ENCODE results near the gene GRID1.
A peak's percentile ranks its signal among the peaks of the same experiment; 100 is the strongest.

Gene GRID1

DNA sequence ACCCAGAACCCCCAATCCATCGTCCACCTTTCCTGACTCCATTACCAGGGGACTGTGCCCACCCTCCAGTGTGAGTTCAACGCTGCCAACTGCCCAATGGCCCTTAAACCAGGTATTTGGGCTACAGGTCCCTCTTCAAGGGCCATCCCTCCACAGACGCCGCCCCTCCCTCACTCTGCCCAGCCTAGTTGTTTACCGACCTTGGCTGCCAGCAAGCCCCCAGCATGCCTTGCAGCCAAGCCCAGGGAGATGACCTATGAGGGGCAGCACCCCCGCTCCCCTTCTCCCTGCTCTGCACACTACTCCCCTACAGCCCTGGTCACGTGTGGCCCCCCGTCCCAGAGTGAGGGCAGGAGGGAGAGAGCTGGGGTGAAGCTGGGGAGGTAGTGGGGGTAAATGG lies 147.3 kb downstream of the GRID1 start:
- no peak for DNase-seq (ENCODE audit: insufficient read length, low spot score)

GRCh38 chr10:86218842-86219241 lies 147.8 kb downstream of the GRID1 start:
- DNase-seq (ENCODE audit: insufficient read length, low spot score) (no peak), FAIRE-seq (no peak)

More for the DNA sequence above, 147.3 kb downstream of the GRID1 start:
- FAIRE-seq, result no peak

DNA sequence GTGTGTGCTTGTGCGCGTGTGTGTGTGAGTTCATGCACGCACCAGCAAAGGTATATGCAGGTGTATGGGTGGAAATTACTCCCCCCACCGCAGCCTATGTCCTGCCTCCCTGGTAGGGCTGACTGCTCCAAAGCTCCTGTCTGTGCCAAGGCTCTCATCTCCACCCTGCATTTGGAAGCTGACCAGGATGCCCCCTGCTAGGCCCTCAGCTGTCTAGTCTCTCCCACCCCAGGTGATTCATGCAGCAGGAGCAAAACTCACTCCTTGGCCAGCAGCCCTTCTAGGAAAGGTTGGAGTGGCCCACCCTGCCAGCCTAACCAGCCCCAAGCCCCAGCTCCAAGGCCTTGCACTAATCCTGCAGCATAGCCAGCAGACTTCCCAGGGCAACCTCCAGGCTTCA lies 148.4 kb downstream of the GRID1 start:
- no peak for FAIRE-seq
- DNase-seq (ENCODE audit: insufficient read length, low spot score), result no peak

GRCh38 chr10:86217371-86218080 lies 149.1 kb downstream of the GRID1 start:
- FAIRE-seq (no peak), DNase-seq (ENCODE audit: insufficient read length, low spot score) (no peak)

DNA sequence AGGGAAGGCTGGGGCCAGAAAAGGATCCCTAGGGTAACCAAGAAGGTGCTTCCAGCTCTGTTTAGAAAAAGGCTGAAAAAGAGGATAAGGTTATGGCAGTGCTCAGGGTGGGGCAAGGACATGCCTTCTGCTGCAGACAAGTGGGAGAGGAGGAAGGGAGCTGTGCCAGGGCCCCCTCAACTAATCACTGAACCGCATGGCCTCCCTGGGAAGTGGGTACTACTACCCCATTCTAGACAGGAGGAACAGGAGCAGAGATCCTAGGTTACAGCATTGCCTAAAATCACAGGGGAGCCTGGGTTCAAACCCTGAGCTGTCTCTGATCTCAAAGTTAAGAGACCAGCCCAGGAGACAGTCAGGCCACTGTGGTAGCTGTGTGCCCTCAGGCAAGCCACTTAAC lies 149.7 kb downstream of the GRID1 start:
- DNase-seq (ENCODE audit: insufficient read length, low spot score) (no peak), FAIRE-seq (no peak)

GRCh38 chr10:86215712-86216111 lies 150.9 kb downstream of the GRID1 start:
- no peak for FAIRE-seq

DNA sequence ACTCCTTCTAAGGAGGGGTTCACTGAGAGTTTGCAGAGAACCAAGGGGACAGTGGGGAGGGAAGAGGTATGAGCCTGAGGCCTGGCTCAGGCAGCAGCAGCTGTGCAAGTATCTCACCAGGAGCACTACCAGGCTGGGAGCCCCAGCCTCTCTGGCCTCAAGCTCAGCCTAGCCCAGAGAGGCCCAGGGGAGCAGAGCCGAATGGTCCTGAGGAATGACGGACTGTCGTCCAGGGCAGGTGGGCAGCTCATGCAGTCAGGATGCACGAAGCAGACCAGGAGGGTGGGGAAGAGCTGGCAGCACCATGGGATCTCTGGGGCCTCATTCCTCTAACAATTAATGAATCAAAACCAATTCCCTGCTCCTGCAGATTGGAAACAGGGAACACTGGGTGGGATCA lies 151.5 kb downstream of the GRID1 start:
- DNase-seq (ENCODE audit: insufficient read length, low spot score), result no peak
- no peak for FAIRE-seq

More at GRCh38 chr10:86215712-86216111, 150.9 kb downstream of the GRID1 start:
- no peak for DNase-seq (ENCODE audit: insufficient read length, low spot score)

- FAIRE-seq (no peak), DNase-seq (ENCODE audit: insufficient read length, low spot score) (no peak)
These were observed 153.4 kb downstream of the GRID1 start for GRCh38 chr10:86213148-86213547.

- FAIRE-seq (no peak), DNase-seq (ENCODE audit: insufficient read length, low spot score) (no peak)
These were observed 154.2 kb downstream of the GRID1 start for GRCh38 chr10:86212391-86212700.

DNA sequence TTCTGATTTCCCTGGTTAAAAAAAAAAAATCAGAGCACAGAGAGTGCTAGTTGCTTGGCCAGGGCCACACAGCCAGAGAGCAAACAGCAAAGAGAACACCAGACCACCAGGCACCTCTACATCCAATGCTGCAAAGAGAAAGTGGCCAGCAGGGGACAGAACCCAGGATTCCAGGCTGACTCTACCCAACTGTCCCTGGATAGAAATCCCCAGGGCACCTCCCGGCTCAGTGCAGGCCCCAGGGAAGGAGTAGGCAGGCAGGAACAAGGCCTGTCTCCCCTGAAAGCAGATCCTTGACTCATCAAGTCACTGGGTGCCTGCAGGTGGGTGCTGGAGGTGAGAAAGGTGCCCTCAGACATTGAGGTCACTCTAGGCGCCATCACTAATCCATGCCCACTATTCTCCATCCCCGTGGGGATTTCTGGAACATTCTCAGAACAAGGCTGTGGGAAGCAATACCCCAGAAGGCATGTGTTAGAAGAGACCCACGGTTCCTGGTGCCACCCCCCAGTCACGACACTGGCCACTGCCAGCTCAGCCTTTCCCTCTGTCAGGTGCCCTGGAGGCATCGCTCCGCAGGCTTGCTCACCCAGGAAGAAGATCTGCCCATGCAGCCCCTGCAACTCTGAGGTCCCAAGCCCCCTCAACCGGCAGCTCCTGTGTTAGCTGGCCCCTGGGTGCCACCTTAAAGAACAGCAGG lies 154.8 kb downstream of the GRID1 start:
- FAIRE-seq, result no peak

GRCh38 chr10:86210416-86210815 lies 156.2 kb downstream of the GRID1 start:
- FAIRE-seq (no peak), DNase-seq (ENCODE audit: insufficient read length, low spot score) (no peak)

More for the DNA sequence above, 154.8 kb downstream of the GRID1 start:
- DNase-seq (ENCODE audit: insufficient read length, low spot score), result no peak

DNA sequence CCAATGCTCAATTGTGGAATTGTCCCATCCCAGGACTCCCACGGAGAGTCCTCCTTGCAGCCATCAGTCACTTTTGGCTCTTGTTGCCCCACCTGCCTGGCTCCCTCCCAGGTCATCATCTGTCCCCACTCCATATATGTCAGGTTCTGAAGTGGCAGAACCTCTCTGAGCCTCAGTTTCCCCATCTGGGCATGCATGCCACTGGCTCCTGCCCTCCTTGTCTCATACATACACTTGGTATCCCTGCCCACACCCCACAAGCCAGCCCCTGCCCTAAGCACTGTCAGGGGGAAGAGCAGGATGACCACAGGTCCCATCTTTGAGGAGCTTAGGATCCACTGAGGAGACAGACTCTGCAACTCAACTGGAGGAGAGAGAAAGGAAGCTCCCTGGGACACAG lies 156.9 kb downstream of the GRID1 start:
- no peak for DNase-seq (ENCODE audit: insufficient read length, low spot score)
- no peak for FAIRE-seq

DNA sequence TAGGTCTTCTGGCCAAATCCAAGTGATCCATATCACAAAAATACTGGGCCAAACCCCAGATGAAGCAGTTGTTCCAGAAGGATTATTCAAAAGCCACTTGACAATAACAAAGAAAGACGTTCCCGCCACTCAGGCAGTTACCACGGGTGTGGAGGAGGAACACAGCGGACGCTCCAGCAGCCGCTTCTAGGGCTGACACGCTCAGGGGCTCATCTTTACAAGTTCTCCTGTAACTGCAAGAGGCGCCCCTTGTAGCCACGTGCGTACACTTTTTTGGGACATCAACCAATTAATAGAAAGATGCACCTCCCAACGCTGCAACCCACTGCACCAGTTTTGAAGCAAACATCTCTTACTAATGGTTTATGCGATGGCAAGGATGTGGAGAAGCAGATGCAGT lies 159.4 kb downstream of the GRID1 start:
- FAIRE-seq, result no peak
- DNase-seq (ENCODE audit: insufficient read length, low spot score), result no peak

- no peak for FAIRE-seq
- no peak for DNase-seq (ENCODE audit: insufficient read length, low spot score)
These were observed 160.4 kb downstream of the GRID1 start for GRCh38 chr10:86206240-86206579.

GRCh38 chr10:86205306-86206239 lies 161.0 kb downstream of the GRID1 start:
- FAIRE-seq, result no peak
- no peak for DNase-seq (ENCODE audit: insufficient read length, low spot score)

- DNase-seq (ENCODE audit: insufficient read length, low spot score) (no peak), FAIRE-seq (no peak)
These were observed 161.9 kb downstream of the GRID1 start for GRCh38 chr10:86204421-86205305.

GRCh38 chr10:86203162-86203905 lies 163.3 kb downstream of the GRID1 start:
- DNase-seq (ENCODE audit: insufficient read length, low spot score) (peak; percentile 34), FAIRE-seq (no peak)

- FAIRE-seq (no peak), DNase-seq (ENCODE audit: insufficient read length, low spot score) (no peak)
These were observed 164.3 kb downstream of the GRID1 start for GRCh38 chr10:86202226-86202735.

DNA sequence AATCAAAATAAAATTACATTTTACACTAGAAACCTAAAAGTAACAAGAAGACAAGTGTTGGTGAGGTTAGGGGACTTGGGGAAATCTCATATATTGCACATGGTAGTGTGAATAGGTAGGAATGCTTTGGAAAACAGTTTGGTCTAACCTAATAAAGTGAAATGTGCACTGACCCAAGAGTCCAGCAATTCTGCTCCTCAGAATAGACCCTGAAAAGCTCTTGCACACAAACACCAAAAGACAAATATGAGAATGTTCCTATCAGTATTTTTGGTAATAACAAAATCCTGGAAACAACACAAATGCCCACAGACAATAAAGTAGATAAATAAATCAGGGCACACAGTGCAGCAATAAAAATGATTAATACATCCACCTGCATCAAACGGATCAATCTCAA lies 165.7 kb downstream of the GRID1 start:
- DNase-seq (ENCODE audit: insufficient read length, low spot score), result no peak
- FAIRE-seq, result no peak

DNA sequence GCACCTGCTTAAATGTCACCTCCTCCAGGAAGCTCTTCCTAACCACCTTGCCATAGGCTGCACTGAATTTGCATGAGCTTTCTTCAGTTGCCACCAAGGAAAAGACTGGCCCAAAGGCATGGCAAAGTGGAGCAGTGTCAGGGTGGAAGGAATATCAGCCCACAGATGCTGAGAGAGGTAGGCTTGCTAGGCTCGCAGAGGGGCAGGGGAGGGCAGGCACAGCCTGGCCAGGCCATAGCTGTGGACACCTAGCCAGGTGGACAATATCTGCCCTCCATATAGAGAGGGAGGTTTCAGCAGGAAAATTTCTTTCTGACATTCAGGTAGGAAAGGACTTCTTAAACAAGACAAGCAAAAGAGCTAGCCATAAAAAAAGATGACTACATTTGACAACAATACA lies 166.3 kb downstream of the GRID1 start:
- DNase-seq (ENCODE audit: insufficient read length, low spot score) (no peak), FAIRE-seq (no peak)

Measured in HTR-8/SVneo (cell line).